H1 (cell line): ENCODE results near the gene AIFM2. TPM values are rescaled to one million over a fixed set of nuclear protein-coding genes. Genes with fewer than 3 reads are reported as not detected.

ENCODE experiments used
- CTCF ChIA-PET: fragments of 300-600 bp; sonication (Branson Sonifier 250); formaldehyde crosslinking; loops from one replicate; lab custom pipeline; 2021; ENCODE audit not compliant: partially characterized antibody; lab: Charles Lee
- POLR2A ChIA-PET: fragments of 300-600 bp; sonication (Branson Sonifier 250); formaldehyde crosslinking; loops from one replicate; lab custom pipeline; 2021; ENCODE audit warnings: inconsistent platforms; ENCODE audit not compliant: partially characterized antibody; lab: Charles Lee
- DNase-seq, 2 experiments: peaks; one replicate each; pipeline versions ENCODE4 v3.0.0 to v3.0.0-alpha.2; 2010 to 2022; ENCODE audit warnings: low spot score in 2 of 2, low read depth in 1 of 2, mixed read lengths in 1 of 2
- FAIRE-seq: peaks from 2 replicates; lab custom pipeline; 2011; peaks lifted over from hg19 to GRCh38; lab: Jason Lieb, UNC
- H2AFZ ChIP-seq: 2 replicates; pipeline ENCODE4 v1.8.1; 2012; ENCODE audit warnings: low read length, inconsistent platforms
- H2AK5ac ChIP-seq: 2 replicates; pipeline ENCODE4 v1.6.1; 2013; ENCODE audit warnings: low read depth, low read length
- H2BK120ac ChIP-seq: replicated peaks from 2 replicates; pipeline ENCODE3; 2013; ENCODE audit warnings: low read depth, low read length, inconsistent platforms
- H2BK12ac ChIP-seq: 2 replicates; pipeline ENCODE4 v1.6.1; 2013; ENCODE audit warnings: low read depth, low read length
- H2BK15ac ChIP-seq: 2 replicates; pipeline ENCODE4 v1.6.1; 2013; ENCODE audit warnings: low read length
- H2BK20ac ChIP-seq: 2 replicates; pipeline ENCODE4 v1.6.1; 2013; ENCODE audit warnings: low read length
- H2BK5ac ChIP-seq: 2 replicates; pipeline ENCODE4 v1.6.1; 2013; ENCODE audit warnings: low read depth, low read length
- H3K14ac ChIP-seq: 2 replicates; pipeline ENCODE4 v1.6.1; 2013; ENCODE audit warnings: inconsistent platforms; ENCODE audit not compliant: insufficient read length
- H3K18ac ChIP-seq: 2 replicates; pipeline ENCODE4 v1.6.1; 2013; ENCODE audit warnings: low read length; ENCODE audit errors: extremely low read depth
- H3K23ac ChIP-seq: 2 replicates; pipeline ENCODE4 v1.6.1; 2013; ENCODE audit warnings: inconsistent platforms; ENCODE audit not compliant: insufficient read length
- H3K23me2 ChIP-seq: 2 replicates; pipeline ENCODE4 v1.6.1; 2013; ENCODE audit warnings: low read depth, low read length
- H3K27ac ChIP-seq: 2 replicates; pipeline ENCODE4 v1.6.1; 2011; ENCODE audit warnings: low read depth, low read length, inconsistent platforms
- H3K27me3 ChIP-seq, 4 experiments: replicated peaks in 1 of 4; 1 replicate in 1 of 4; 2 replicates in 3 of 4; pipeline versions ENCODE4 v1.6.1 to v1.8.1; 2011 to 2013; ENCODE audit warnings: low read length in 3 of 4, mild to moderate bottlenecking in 3 of 4, inconsistent platforms in 2 of 4, mixed read lengths in 2 of 4, moderate library complexity in 1 of 4; ENCODE audit not compliant: control insufficient read depth in 3 of 4, insufficient read depth in 3 of 4; ENCODE audit errors: extremely low read depth in 1 of 4
- H3K36me3 ChIP-seq, 4 experiments: 2 replicates each; pipeline versions ENCODE4 v1.6.1 to v1.8.1; 2011 to 2013; ENCODE audit warnings: mild to moderate bottlenecking in 4 of 4, low read length in 3 of 4, moderate library complexity in 2 of 4, control low read depth in 1 of 4, inconsistent platforms in 1 of 4; ENCODE audit not compliant: insufficient read depth in 4 of 4, control insufficient read depth in 2 of 4
- H3K4ac ChIP-seq: replicated peaks from 2 replicates; pipeline ENCODE3; 2013; ENCODE audit warnings: low read length, low read depth, mixed read lengths, inconsistent platforms; ENCODE audit not compliant: insufficient read length
- H3K4me1 ChIP-seq, 4 experiments: replicated peaks in 1 of 4; 1 replicate in 1 of 4; 2 replicates in 3 of 4; pipeline versions ENCODE4 v1.6.1 to v1.8.1; 2011 to 2013; ENCODE audit warnings: low read length in 3 of 4, inconsistent platforms in 2 of 4, mixed read lengths in 1 of 4; ENCODE audit not compliant: insufficient read depth in 4 of 4, control insufficient read depth in 3 of 4
- H3K4me2 ChIP-seq, 2 experiments: 2 replicates each; pipeline versions ENCODE4 v1.6.1 to v1.8.1; 2011 to 2013; ENCODE audit warnings: low read depth in 2 of 2, low read length in 2 of 2, control low read depth in 1 of 2, inconsistent platforms in 1 of 2, mild to moderate bottlenecking in 1 of 2; ENCODE audit not compliant: insufficient read depth in 1 of 2
- H3K4me3 ChIP-seq, 4 experiments: fragments of 200-600, 300-600 bp in 1 of 4; sonication (generic), shearing (Covaris generic), sonication (Bioruptor Twin) in 1 of 4; 2 replicates each; pipeline versions ENCODE4 v1.5.1 to v1.8.1; 2011 to 2016; ENCODE audit warnings: low read length in 4 of 4, low read depth in 3 of 4, control low read depth in 2 of 4, inconsistent platforms in 2 of 4, mild to moderate bottlenecking in 2 of 4, mixed read lengths in 1 of 4, moderate library complexity in 1 of 4; ENCODE audit not compliant: insufficient read depth in 2 of 4; ENCODE audit errors: extremely low read depth in 1 of 4
- H3K56ac ChIP-seq: replicated peaks from 2 replicates; pipeline ENCODE3; 2013; ENCODE audit warnings: low read depth, mild to moderate bottlenecking, mixed read lengths, low read length, inconsistent platforms; ENCODE audit not compliant: insufficient read length
- H3K79me1 ChIP-seq: 2 replicates; pipeline ENCODE4 v1.6.1; 2013; ENCODE audit warnings: low read depth, low read length, control low read depth
- H3K79me2 ChIP-seq, 2 experiments: 2 replicates each; pipeline versions ENCODE4 v1.6.1 to v1.8.1; 2012 to 2013; ENCODE audit warnings: low read length in 2 of 2, mild to moderate bottlenecking in 2 of 2, inconsistent platforms in 1 of 2; ENCODE audit not compliant: insufficient read depth in 2 of 2, control insufficient read depth in 1 of 2
- H3K9ac ChIP-seq, 4 experiments: replicated peaks in 1 of 4; 1 replicate in 1 of 4; 2 replicates in 3 of 4; pipeline versions ENCODE4 v1.6.1 to v1.8.1; 2011 to 2013; ENCODE audit warnings: low read depth in 3 of 4, low read length in 3 of 4, control low read depth in 2 of 4, mild to moderate bottlenecking in 2 of 4, moderate library complexity in 2 of 4, inconsistent platforms in 1 of 4; ENCODE audit errors: extremely low read depth in 1 of 4
- H3K9me3 ChIP-seq, 2 experiments: 2 replicates each; pipeline versions ENCODE4 v1.6.1 to v1.8.1; 2012 to 2013; ENCODE audit warnings: mild to moderate bottlenecking in 2 of 2, moderate library complexity in 2 of 2, control low read depth in 1 of 2, inconsistent platforms in 1 of 2, low read depth in 1 of 2, low read length in 1 of 2, mixed read lengths in 1 of 2; ENCODE audit not compliant: insufficient read depth in 2 of 2
- H4K20me1 ChIP-seq, 2 experiments: replicated peaks in 1 of 2; 2 replicates each; pipeline versions ENCODE3 to v1.8.1; 2011 to 2013; ENCODE audit warnings: inconsistent platforms in 2 of 2, low read length in 2 of 2, mild to moderate bottlenecking in 1 of 2; ENCODE audit not compliant: insufficient read depth in 2 of 2, control insufficient read depth in 1 of 2
- H4K5ac ChIP-seq: 2 replicates; pipeline ENCODE4 v1.6.1; 2013; ENCODE audit warnings: low read length, low read depth, mixed read lengths, inconsistent platforms; ENCODE audit not compliant: insufficient read length
- H4K8ac ChIP-seq: 2 replicates; pipeline ENCODE4 v1.8.0; 2013; ENCODE audit warnings: mild to moderate bottlenecking, moderate library complexity, low read length, inconsistent platforms; ENCODE audit not compliant: insufficient read depth; ENCODE audit errors: extremely low read depth
- H4K91ac ChIP-seq: replicated peaks from 2 replicates; pipeline ENCODE3; 2013; ENCODE audit warnings: low read length, mixed read lengths, inconsistent platforms; ENCODE audit not compliant: insufficient read length
- EGR1 ChIP-seq: IDR thresholded peaks from 2 replicates; pipeline ENCODE4 v1.6.1; 2011; ENCODE audit warnings: low read depth, low read length, borderline replicate concordance
- GABPA ChIP-seq: IDR thresholded peaks from 2 replicates; pipeline ENCODE4 v1.6.1; 2011; ENCODE audit warnings: mild to moderate bottlenecking, low read length, moderate library complexity, borderline replicate concordance; ENCODE audit not compliant: insufficient read depth
- WGBS, 2 experiments: shearing (Covaris generic) in 1 of 2; methylation state at CpG; one replicate each; pipeline versions ENCODE4 v1.1.6 to v1.1.7; 2013 to 2015; ENCODE audit warnings: low lambda C conversion rate in 2 of 2, mixed read lengths in 2 of 2, inconsistent platforms in 1 of 2, low coverage in 1 of 2, missing lambda C conversion rate in 1 of 2; ENCODE audit not compliant: insufficient replicate concordance in 2 of 2, insufficient coverage in 1 of 2, insufficient read length in 1 of 2; ENCODE audit errors: extremely low coverage in 1 of 2, missing lambda C conversion rate in 1 of 2; 5-methylcytosine and 5-hydroxymethylcytosine counted together
- polyA plus RNA-seq, 7 experiments: library from polyadenylated mRNA; depleted of rRNA in 3 of 7; stranded (reverse) in 5 of 7; unstranded in 2 of 7; fragments of >200 nt in 5 of 7; fragments of 200-250 nt in 2 of 7; gene quantifications; 1 replicate in 5 of 7; 2 replicates in 1 of 7; 4 replicates in 1 of 7; pipeline versions ENCODE4 v1.2.1 to v1.2.3, GENCODE V29; 2011 to 2013; ENCODE audit warnings: missing spikeins in 2 of 7, mixed read lengths in 2 of 7
- total RNA-seq: library from RNA; stranded (reverse); fragmentation: NEBNext Ultra II Directional; extraction: Animal tissue kit (Norgen Biotek cat#: 25700); gene quantifications from 2 replicates; pipeline ENCODE4 v1.2.1, GENCODE V29; 2021

The AIFM2 gene
- total and polyA plus RNA-seq, 2 of the 8 experiments (the other 6 are each of a cell fraction or from before 2014, with no cell fraction given), result 4.0 TPM

GRCh38 chr10:70084189-70084588, 48.4 kb downstream of the AIFM2 start:
- ChIA-PET CTCF (interaction anchor here (0.6 to 2.2 kb wide), 2 partner anchors 25 to 31 kb away, joined by 3 to 7 read pairs; no protein-coding TSS in a partner anchor), POLR2A (interaction anchor here (1.4 kb wide), 1 partner anchor 23 kb away, joined by 3 read pairs; no protein-coding TSS in a partner anchor)
- Histone ChIP-seq H4K91ac (no peak overlapping the region), H2BK5ac (no peak overlapping the region), H2AFZ (no peak overlapping the region), H3K9me3 (no peaks in the 10 kb centered on the region), H3K27ac (no peak overlapping the region), H3K4me3 (no peak overlapping the region), H3K4me2 (no peak overlapping the region), H3K36me3 (no peaks in the 10 kb centered on the region), H2AK5ac (no peak overlapping the region), H2BK120ac (no peak overlapping the region), H2BK12ac (no peak overlapping the region), H2BK15ac (no peak overlapping the region), H3K79me1 (no peaks in the 10 kb centered on the region; the same call in 1 of the 2 replicates), H3K18ac (no peak overlapping the region), H4K5ac (no peak overlapping the region), H3K14ac (no peak overlapping the region), H3K9ac (no peak overlapping the region), H2BK20ac (no peak overlapping the region), H3K23ac (no peak overlapping the region), H3K79me2 (no peaks in the 10 kb centered on the region), H4K20me1 (peaks cover 2% of the 10 kb centered on the region in 2 experiments), H4K8ac (no peak overlapping the region), H3K4ac (no peak overlapping the region), H3K23me2 (no peaks in the 10 kb centered on the region), H3K27me3 (no peaks in the 10 kb centered on the region), H3K4me1 (no peaks in the 10 kb centered on the region; a peak in 2 of 7 replicates), H3K56ac (no peak overlapping the region)
- no peak for FAIRE-seq
- no peak for DNase-seq
- 92% methylated on average over 6 of the region's 6 CpGs; no CpG with 5 or more reads in 1 of the 2 experiments for WGBS, 2 experiments
- TF ChIP-seq GABPA (no peak), EGR1 (no peak)
